GM12878 (cell line): ENCODE results near the gene RIMBP2. TPM values are rescaled to one million over a fixed set of nuclear protein-coding genes. Genes with fewer than 3 reads are reported as not detected.

Source experiments
- ATAC-seq: fragments of 200-7000 bp; cut with Tn5 transposase; 3 replicates; pipeline ENCODE4 v1.9.1; 2020; ENCODE audit warnings: mild to moderate bottlenecking, moderate library complexity
- BruUV-seq: library from RNA; stranded (reverse); fragments of 400-500 nt; replicated peaks from 2 replicates; lab custom pipeline; 2021; lab: Mats Ljungman, UMichigan
- CTCF ChIA-PET: fragments of 300-600 bp; sonication (Branson Sonifier 250); formaldehyde crosslinking; extraction: SDS; loops from one replicate; lab custom pipeline; 2021; ENCODE audit warnings: inconsistent platforms; lab: Yijun Ruan, JAX
- POLR2A ChIA-PET: fragments of 350-600 bp; formaldehyde crosslinking; extraction: SDS; loops from one replicate; lab custom pipeline; 2021; ENCODE audit warnings: inconsistent platforms; lab: Charles Lee
- RAD21 ChIA-PET: fragments of 300-600 bp; sonication (Branson Sonifier 250); formaldehyde crosslinking; loops from one replicate; lab custom pipeline; 2023; ENCODE audit warnings: antibody characterized with exemption; ENCODE audit not compliant: unreplicated experiment; lab: Charles Lee
- SMC1A ChIA-PET: fragments of 300-600 bp; sonication (Branson Sonifier 250); formaldehyde crosslinking; loops from one replicate; lab custom pipeline; 2023; ENCODE audit not compliant: unreplicated experiment, uncharacterized antibody; lab: Charles Lee
- DNase-seq: peaks from one replicate; pipeline ENCODE4 v3.0.0-alpha.2; 2011; ENCODE audit warnings: low read depth, low spot score
- FAIRE-seq: peaks from 3 replicates; lab custom pipeline; 2011; peaks lifted over from hg19 to GRCh38; lab: Jason Lieb, UNC
- H2AFZ ChIP-seq: 2 replicates; pipeline ENCODE4 v1.6.0; 2011; ENCODE audit warnings: low read depth, low read length, control low read depth; ENCODE audit not compliant: control insufficient read depth
- H3K27ac ChIP-seq: 2 replicates; pipeline ENCODE4 v1.5.1; 2011; ENCODE audit warnings: control low read depth; ENCODE audit not compliant: control insufficient read depth, insufficient read depth
- H3K27me3 ChIP-seq, 2 experiments: replicated peaks in 1 of 2; 2 replicates each; pipeline versions ENCODE4 v1.6.0 to v1.6.1; 2011; ENCODE audit warnings: low read length in 1 of 2; ENCODE audit not compliant: control insufficient read depth in 2 of 2, insufficient read depth in 2 of 2
- H3K36me3 ChIP-seq, 2 experiments: 2 replicates each; pipeline ENCODE4 v1.5.1; 2011; ENCODE audit warnings: low read length in 1 of 2; ENCODE audit not compliant: control insufficient read depth in 2 of 2, insufficient read depth in 2 of 2
- H3K4me1 ChIP-seq: 2 replicates; pipeline ENCODE4 v1.6.1; 2011; ENCODE audit warnings: mild to moderate bottlenecking, low read length, moderate library complexity, mixed read lengths; ENCODE audit not compliant: control insufficient read depth, insufficient read depth
- H3K4me2 ChIP-seq: 2 replicates; pipeline ENCODE4 v1.6.0; 2011; ENCODE audit warnings: control low read depth; ENCODE audit not compliant: control insufficient read depth, insufficient read depth
- H3K4me3 ChIP-seq: fragments of 200-600 bp; sonication (generic); 2 replicates; pipeline ENCODE4 v1.5.1; 2016
- H3K79me2 ChIP-seq: 2 replicates; pipeline ENCODE4 v1.6.0; 2011; ENCODE audit warnings: low read length; ENCODE audit not compliant: control insufficient read depth, insufficient read depth
- H3K9ac ChIP-seq: 2 replicates; pipeline ENCODE4 v1.8.0; 2011; ENCODE audit warnings: low read length, control low read depth, mixed read lengths; ENCODE audit not compliant: control insufficient read depth, insufficient read depth
- H3K9me3 ChIP-seq: replicated peaks from 3 replicates; pipeline ENCODE4 v1.5.1; 2011; ENCODE audit warnings: mild to moderate bottlenecking, low read length; ENCODE audit not compliant: control insufficient read depth, insufficient read depth
- H4K20me1 ChIP-seq: 2 replicates; pipeline ENCODE4 v1.6.0; 2011; ENCODE audit not compliant: control insufficient read depth, insufficient read depth
- BCLAF1 ChIP-seq: fragments of 450-650 bp; IDR thresholded peaks from 2 replicates; pipeline ENCODE4 v1.6.1; 2017; ENCODE audit warnings: antibody characterized with exemption, mild to moderate bottlenecking, moderate library complexity
- HDAC2 ChIP-seq: fragments of 200-600 bp; sonication (generic); IDR thresholded peaks from 2 replicates; pipeline ENCODE4 v1.6.1; 2017
- MEF2B ChIP-seq: fragments of 450-650 bp; IDR thresholded peaks from 2 replicates; pipeline ENCODE4 v1.6.1; 2018; ENCODE audit warnings: mild to moderate bottlenecking, moderate library complexity; ENCODE audit not compliant: partially characterized antibody, poor library complexity, severe bottlenecking
- NFYA ChIP-seq: IDR thresholded peaks from 2 replicates; pipeline ENCODE4 v1.6.1; 2011; ENCODE audit warnings: low read depth, mild to moderate bottlenecking, low read length, improper control_type of control experiment, borderline replicate concordance
- POLR2AphosphoS5 ChIP-seq: IDR thresholded peaks from 2 replicates; pipeline ENCODE4 v1.6.1; 2011; ENCODE audit warnings: mild to moderate bottlenecking, low read length, inconsistent platforms
- RELA ChIP-seq: fragments of 450-650 bp; IDR thresholded peaks from 2 replicates; pipeline ENCODE4 v1.8.0; 2014; ENCODE audit warnings: borderline replicate concordance; ENCODE audit not compliant: partially characterized antibody
- SMAD5 ChIP-seq: IDR thresholded peaks from 2 replicates; pipeline ENCODE4 v1.6.1; 2016; ENCODE audit warnings: antibody characterized with exemption, low read depth
- SUPT20H ChIP-seq: IDR thresholded peaks from 2 replicates; pipeline ENCODE4 v1.6.1; 2011; ENCODE audit warnings: low read depth, mild to moderate bottlenecking, low read length, moderate library complexity, borderline replicate concordance; ENCODE audit not compliant: control insufficient read depth
- WGBS: methylation state at CpG from one replicate; pipeline ENCODE4 v1.1.6; 2016; ENCODE audit warnings: low lambda C conversion rate; ENCODE audit not compliant: insufficient replicate concordance, insufficient coverage; ENCODE audit errors: missing lambda C conversion rate; 5-methylcytosine and 5-hydroxymethylcytosine counted together
- in situ Hi-C: fragments of 300-500 bp; cut with MboI; formaldehyde crosslinking; loops from 9 replicates; pipeline ENCODE4 v1.14.3; 2018; ENCODE audit warnings: mixed read lengths
- intact Hi-C: fragments of 100-400 bp; cut with micrococcal nuclease; formaldehyde crosslinking; loops from one replicate; pipeline ENCODE4 v1.14.2; 2022; ENCODE audit not compliant: unreplicated experiment
- polyA plus RNA-seq, 11 experiments: library from polyadenylated mRNA; depleted of rRNA in 4 of 11; unstranded in 6 of 11; stranded (reverse) in 5 of 11; fragments of >200 nt; fragmentation: Nextera tagmentation in 4 of 11; fragmentation: Illumina TruSeq in 1 of 11; extraction: Ambion mirVana in 4 of 11; extraction: Trizol in 1 of 11; gene quantifications; 1 replicate in 1 of 11; 2 replicates in 10 of 11; pipeline versions ENCODE4 v1.2.1 to v1.2.3, GENCODE V29; 2011 to 2016; ENCODE audit warnings: inconsistent platforms in 2 of 11, missing spikeins in 2 of 11, low read depth in 1 of 11
- total RNA-seq, 4 experiments: library from RNA; depleted of rRNA in 3 of 4; stranded (reverse); fragments of >200 nt in 3 of 4; fragmentation: Illumina TruSeq in 1 of 4; extraction: Trizol in 1 of 4; gene quantifications; 2 replicates each; pipeline versions ENCODE4 v1.2.1 to v1.2.3, GENCODE V29; 2013 to 2021

The RIMBP2 gene
- total and polyA plus RNA-seq, 10 of the 15 experiments (the other 5 are each of a cell fraction or from before 2014, with no cell fraction given) = 0.04 to 2.9 (median 0.07) TPM; not detected in 1

DNA sequence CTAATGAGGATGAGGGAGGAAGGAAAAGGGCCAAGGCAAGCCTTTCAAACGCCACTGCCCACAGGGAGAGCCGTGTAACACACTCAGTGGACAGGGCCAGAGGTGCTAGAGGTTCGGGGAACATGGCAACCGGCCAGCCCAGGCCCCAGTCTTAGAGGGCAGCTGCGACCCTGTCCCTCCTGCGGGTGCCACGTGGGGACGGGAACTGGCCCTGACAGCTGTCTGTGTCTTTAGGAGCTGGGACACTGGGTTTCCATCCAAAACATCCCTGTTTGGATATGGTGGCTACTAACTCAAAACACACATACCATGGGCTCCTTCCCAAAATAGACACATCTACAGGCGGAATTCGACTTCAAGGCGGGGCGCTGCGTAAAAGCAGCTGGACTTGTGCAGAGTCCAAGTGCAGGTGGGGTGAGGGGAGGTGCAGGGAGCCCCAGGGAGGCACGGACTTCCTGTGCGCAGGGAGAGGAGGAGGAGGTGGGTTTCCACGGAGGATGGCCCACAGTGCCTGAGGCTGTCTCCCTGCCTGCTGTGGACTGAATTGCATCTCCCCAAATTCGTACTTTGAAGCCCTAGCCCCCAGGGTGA is 193.8 kb downstream of the RIMBP2 start (continued):
- TF ChIP-seq BCLAF1 (no peak), MEF2B (no peak)

DNA sequence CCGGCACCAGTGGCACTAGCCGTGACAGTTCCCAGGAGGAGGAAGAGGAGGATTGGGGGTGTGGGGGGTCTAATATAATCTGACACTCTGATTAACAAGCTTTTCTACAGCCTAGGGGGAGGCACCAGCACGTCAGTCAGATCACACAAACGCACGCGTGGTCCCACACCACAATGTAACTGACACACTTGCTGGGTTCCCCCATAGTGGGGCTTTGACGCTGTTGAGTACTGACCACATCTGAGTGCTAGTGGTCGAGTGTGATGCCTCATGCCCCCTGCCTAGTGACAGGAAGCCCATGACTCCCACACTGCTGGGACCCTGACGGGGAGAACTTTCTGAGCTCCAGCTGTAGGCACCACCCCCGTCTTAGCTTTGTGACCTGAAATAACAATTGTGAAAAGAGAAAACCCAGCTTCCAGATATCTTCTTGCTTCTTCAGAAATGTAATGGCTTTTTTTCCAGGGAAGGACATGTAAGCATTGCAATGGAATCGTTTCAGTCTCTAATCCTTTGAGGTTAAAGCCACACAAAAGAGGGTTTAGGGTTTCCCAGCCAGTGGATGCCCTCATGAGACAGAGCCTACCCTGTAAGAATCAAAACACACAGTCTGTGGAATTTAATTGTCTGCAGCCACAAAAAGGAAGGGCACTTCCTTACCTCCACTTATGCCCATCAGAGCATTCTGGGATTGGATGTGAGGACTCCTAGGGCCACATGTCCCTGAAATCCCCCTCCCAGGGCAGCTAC is 194.5 kb downstream of the RIMBP2 start:
- intact Hi-C loops (no loop called here), in situ Hi-C loops (no loop called here)
- no peaks in the 10 kb centered on the region for H3K79me2 ChIP-seq
- H3K27ac ChIP-seq = no peak overlapping the region
- H3K9me3 ChIP-seq = no peaks in the 10 kb centered on the region; the same call in 2 of the 3 replicates
- ChIA-PET RAD21 (no interaction called here), CTCF (interaction anchor here (1.2 kb wide), 1 partner anchor 9 kb away, joined by 4 read pairs; no protein-coding TSS in a partner anchor), SMC1A (no interaction called here), POLR2A (no interaction called here)
- WGBS = 37% methylated on average over 11 of the region's 11 CpGs
- no peaks in the 10 kb centered on the region for H4K20me1 ChIP-seq
- FAIRE-seq = no peak
- H2AFZ ChIP-seq = no peak overlapping the region
- no peak overlapping the region for H3K4me2 ChIP-seq
- H3K4me3 ChIP-seq = no peak overlapping the region
- ATAC-seq = no peak
- TF ChIP-seq NFYA = no peak
- TF ChIP-seq SMAD5 = no peak
- no peak for TF ChIP-seq POLR2AphosphoS5
- no peak for TF ChIP-seq HDAC2
- TF ChIP-seq RELA = no peak
- no peak for TF ChIP-seq SUPT20H
- H3K27me3 ChIP-seq = no peaks in the 10 kb centered on the region
- BruUV-seq = no TSS peak
- H3K4me1 ChIP-seq = no peaks in the 10 kb centered on the region
- H3K36me3 ChIP-seq = no peaks in the 10 kb centered on the region
- no peak overlapping the region for H3K9ac ChIP-seq
- DNase-seq = no peak
